Measurements from ENCODE around the gene GARIN1A. TPM values are rescaled to one million over a fixed set of nuclear protein-coding genes. Genes with fewer than 3 reads are reported as not detected.
"Not testable (repeated sequence)": the region's sequence is repeated elsewhere in the genome, so short reads cannot be mapped to it uniquely, and the experiment has no call there.

Gene GARIN1A
- polyA plus RNA-seq (2012; ENCODE audit: missing spikeins) = 0.51 TPM

GRCh38 chr7:128671992-128672391, at the start of gene GARIN1A:
Gene GARIN1A (plus strand): TSS chr7:128672292. CDS start chr7:128672398, 106 bp downstream.
- DNase-seq (ENCODE audit: insufficient read length) (no peak), FAIRE-seq (no peak)
- TF ChIP-seq POLR2AphosphoS5 (IDR thresholded peaks at IDR 0.05; ENCODE audit: low read depth, low read length) = no peak
- no peak for TF ChIP-seq TAF1 (IDR thresholded peaks at IDR 0.05; ENCODE audit: borderline replicate concordance, low read depth, low read length)
- TF ChIP-seq POLR2A (IDR thresholded peaks at IDR 0.05; ENCODE audit: low read depth, low read length) = no peak

GRCh38 chr7:128627124-128627523, 45.0 kb upstream of the GARIN1A start:
- not testable (repeated sequence) for DNase-seq (ENCODE audit: insufficient read length); FAIRE-seq

- FAIRE-seq; DNase-seq (ENCODE audit: insufficient read length): not testable (repeated sequence)
These were observed 38.2 kb upstream of the GARIN1A start for GRCh38 chr7:128633915-128634314.

GRCh38 chr7:128645206-128645605, 26.9 kb upstream of the GARIN1A start:
- FAIRE-seq = not testable (repeated sequence)

GRCh38 chr7:128645844-128646243, 26.2 kb upstream of the GARIN1A start:
- not testable (repeated sequence) for DNase-seq (ENCODE audit: insufficient read length); FAIRE-seq

More at GRCh38 chr7:128645206-128645605, 26.9 kb upstream of the GARIN1A start:
- DNase-seq (ENCODE audit: insufficient read length) = not testable (repeated sequence)

GRCh38 chr7:128646877-128647276, 25.2 kb upstream of the GARIN1A start:
- DNase-seq (ENCODE audit: insufficient read length); FAIRE-seq: not testable (repeated sequence)

GRCh38 chr7:128651096-128651495, 21.0 kb upstream of the GARIN1A start:
- DNase-seq (ENCODE audit: insufficient read length); FAIRE-seq: not testable (repeated sequence)

GRCh38 chr7:128652606-128653005, 19.5 kb upstream of the GARIN1A start:
- not testable (repeated sequence) for DNase-seq (ENCODE audit: insufficient read length); FAIRE-seq

- not testable (repeated sequence) for DNase-seq (ENCODE audit: insufficient read length); FAIRE-seq
These were observed 18.9 kb upstream of the GARIN1A start for GRCh38 chr7:128653197-128653596.

- DNase-seq (ENCODE audit: insufficient read length); FAIRE-seq: not testable (repeated sequence)
These were observed 18.0 kb upstream of the GARIN1A start for GRCh38 chr7:128654080-128654479.

GRCh38 chr7:128654501-128654900, 17.6 kb upstream of the GARIN1A start:
- DNase-seq (ENCODE audit: insufficient read length); FAIRE-seq: not testable (repeated sequence)

- not testable (repeated sequence) for FAIRE-seq; DNase-seq (ENCODE audit: insufficient read length)
These were observed 13.7 kb upstream of the GARIN1A start for GRCh38 chr7:128658428-128658827.

GRCh38 chr7:128660596-128660995, 11.5 kb upstream of the GARIN1A start:
- FAIRE-seq (no peak), DNase-seq (ENCODE audit: insufficient read length) (no peak)
- TF ChIP-seq POLR2AphosphoS5 (IDR thresholded peaks at IDR 0.05; ENCODE audit: low read depth, low read length) (no peak), TAF1 (IDR thresholded peaks at IDR 0.05; ENCODE audit: borderline replicate concordance, low read depth, low read length) (no peak), POLR2A (IDR thresholded peaks at IDR 0.05; ENCODE audit: low read depth, low read length) (no peak)

GRCh38 chr7:128661446-128661845, 10.6 kb upstream of the GARIN1A start:
- DNase-seq (ENCODE audit: insufficient read length) (no peak), FAIRE-seq (no peak)
- TF ChIP-seq POLR2AphosphoS5 (IDR thresholded peaks at IDR 0.05; ENCODE audit: low read depth, low read length) (no peak), TAF1 (IDR thresholded peaks at IDR 0.05; ENCODE audit: borderline replicate concordance, low read depth, low read length) (no peak), POLR2A (IDR thresholded peaks at IDR 0.05; ENCODE audit: low read depth, low read length) (no peak)

GRCh38 chr7:128662091-128662490, 10.0 kb upstream of the GARIN1A start:
- FAIRE-seq = no peak
- TF ChIP-seq TAF1 (IDR thresholded peaks at IDR 0.05; ENCODE audit: borderline replicate concordance, low read depth, low read length) = no peak
- TF ChIP-seq POLR2AphosphoS5 (IDR thresholded peaks at IDR 0.05; ENCODE audit: low read depth, low read length) = no peak
- TF ChIP-seq POLR2A (IDR thresholded peaks at IDR 0.05; ENCODE audit: low read depth, low read length) = no peak
- DNase-seq (ENCODE audit: insufficient read length) = no peak

- not testable (repeated sequence) for DNase-seq (ENCODE audit: insufficient read length); FAIRE-seq
These were observed 8.9 kb upstream of the GARIN1A start for GRCh38 chr7:128663223-128663622.
